Suprapubic skin (tissue), 3 donors: ENCODE data around the gene GOSR1.

Source experiments
- POLR2A ChIP-seq, 2 donors: fragments of 450-650 bp; IDR thresholded peaks; one replicate each; pipeline ENCODE4 v1.6.1; 2017; ENCODE audit warnings: antibody characterized with exemption in 2 of 2, mild to moderate bottlenecking in 2 of 2, moderate library complexity in 2 of 2
- TF ChIP-seq, protein P1 (sequence below), 2 donors: fragments of 200-600 bp in 1 of 2; fragments of 450-650 bp in 1 of 2; sonication (generic) in 1 of 2; IDR thresholded peaks; one replicate each; pipeline ENCODE4 v1.5.1; 2016 to 2019; ENCODE audit warnings: antibody characterized with exemption in 2 of 2, mild to moderate bottlenecking in 1 of 2, moderate library complexity in 1 of 2

DNA sequence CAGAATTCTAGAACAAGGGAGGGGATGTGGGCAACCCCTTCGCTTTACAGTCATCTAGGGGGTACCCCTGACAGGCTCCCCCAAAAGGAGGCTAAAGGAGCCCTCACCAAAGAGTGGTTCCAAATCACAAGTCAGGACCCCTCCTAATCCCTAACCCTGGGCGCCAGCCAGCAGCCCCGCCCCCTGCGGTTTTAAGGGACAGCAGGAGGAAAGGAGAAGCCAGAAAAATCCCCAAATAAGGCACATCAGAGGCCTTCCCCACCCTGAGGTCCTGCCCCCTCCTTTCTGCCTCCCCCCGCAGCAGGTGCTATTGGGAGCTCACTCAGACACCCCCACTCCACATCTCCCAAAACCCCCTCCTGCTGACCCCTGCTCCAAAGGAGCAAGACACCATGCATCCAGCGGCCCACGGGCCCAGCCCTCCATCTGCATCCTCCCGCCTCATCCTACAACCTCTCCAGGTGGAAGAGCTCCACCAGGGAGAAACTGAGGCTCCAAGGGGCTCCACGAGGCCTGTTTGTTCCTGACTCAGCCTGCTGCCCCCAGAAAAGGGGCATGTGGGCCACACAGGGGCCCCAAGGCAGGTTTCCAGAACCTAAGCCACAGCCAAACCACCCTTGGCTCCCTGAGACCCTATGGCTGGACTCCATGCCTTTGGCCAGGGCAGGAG, 93.5 kb downstream of the GOSR1 start:
- TF ChIP-seq POLR2A (IDR thresholded peaks at IDR 0.05): no peak
- TF ChIP-seq, protein P1, sequence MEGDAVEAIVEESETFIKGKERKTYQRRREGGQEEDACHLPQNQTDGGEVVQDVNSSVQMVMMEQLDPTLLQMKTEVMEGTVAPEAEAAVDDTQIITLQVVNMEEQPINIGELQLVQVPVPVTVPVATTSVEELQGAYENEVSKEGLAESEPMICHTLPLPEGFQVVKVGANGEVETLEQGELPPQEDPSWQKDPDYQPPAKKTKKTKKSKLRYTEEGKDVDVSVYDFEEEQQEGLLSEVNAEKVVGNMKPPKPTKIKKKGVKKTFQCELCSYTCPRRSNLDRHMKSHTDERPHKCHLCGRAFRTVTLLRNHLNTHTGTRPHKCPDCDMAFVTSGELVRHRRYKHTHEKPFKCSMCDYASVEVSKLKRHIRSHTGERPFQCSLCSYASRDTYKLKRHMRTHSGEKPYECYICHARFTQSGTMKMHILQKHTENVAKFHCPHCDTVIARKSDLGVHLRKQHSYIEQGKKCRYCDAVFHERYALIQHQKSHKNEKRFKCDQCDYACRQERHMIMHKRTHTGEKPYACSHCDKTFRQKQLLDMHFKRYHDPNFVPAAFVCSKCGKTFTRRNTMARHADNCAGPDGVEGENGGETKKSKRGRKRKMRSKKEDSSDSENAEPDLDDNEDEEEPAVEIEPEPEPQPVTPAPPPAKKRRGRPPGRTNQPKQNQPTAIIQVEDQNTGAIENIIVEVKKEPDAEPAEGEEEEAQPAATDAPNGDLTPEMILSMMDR (IDR thresholded peaks at IDR 0.05): no peak
